NCI-H1105 (cell line): Measurements from ENCODE around the gene CDC42EP5.

Experiments
- DNase-seq: peaks from one replicate; lab custom pipeline; 2025; lab: John Stamatoyannopoulos, UW

CDC42EP5 gene

DNA sequence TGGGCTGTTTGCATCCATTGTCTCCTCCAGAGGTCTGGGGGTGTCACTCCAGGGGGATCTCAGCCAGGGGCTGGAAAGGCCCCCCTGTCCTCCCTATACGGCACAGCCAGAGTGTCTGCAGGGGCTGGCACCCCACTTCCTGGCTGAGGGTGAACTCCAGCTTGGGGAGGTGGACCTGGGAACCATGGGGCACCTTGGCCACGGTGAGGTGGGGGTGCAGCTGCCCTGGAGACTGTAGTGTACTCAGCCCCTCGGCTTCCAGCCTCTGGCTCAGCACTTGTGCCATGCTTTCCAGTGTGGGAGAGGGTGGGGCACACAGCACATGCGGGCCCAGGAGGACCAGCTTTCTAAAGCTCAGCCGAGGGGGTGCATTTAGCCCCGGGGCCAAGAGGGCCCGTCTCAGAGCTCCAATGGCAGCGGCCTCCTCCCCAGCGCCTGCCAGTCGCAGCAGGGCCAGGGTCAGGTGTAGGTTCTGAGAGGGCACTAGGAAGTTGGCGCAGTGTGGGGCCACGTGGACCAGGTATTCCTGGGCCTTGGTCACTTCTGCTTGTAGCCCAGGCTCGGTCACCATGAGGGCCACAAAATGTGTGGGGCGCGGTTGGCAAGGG is 10.9 kb downstream of the CDC42EP5 start:
- DNase-seq, result no peak

DNA sequence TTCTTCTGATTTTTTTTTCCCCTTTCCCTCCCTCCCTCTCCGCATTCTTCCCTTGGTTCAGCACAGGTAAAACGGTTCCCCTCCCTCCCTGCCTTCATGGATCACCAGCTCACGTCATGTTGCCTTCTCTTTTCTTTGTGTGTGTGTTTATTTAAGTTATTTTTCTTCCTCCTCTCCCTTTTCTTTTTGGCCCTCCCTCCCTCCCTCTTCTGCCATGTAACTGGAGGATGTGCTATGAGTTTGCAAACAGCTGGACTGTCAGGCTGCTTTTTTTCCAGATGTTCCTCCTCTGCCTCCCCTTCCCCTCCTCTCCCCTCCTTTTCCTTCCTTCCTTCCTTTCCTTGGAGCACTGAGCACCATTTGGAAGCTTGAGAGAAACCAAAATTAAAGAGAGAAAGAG is 11.5 kb downstream of the CDC42EP5 start:
- no peak for DNase-seq

DNA sequence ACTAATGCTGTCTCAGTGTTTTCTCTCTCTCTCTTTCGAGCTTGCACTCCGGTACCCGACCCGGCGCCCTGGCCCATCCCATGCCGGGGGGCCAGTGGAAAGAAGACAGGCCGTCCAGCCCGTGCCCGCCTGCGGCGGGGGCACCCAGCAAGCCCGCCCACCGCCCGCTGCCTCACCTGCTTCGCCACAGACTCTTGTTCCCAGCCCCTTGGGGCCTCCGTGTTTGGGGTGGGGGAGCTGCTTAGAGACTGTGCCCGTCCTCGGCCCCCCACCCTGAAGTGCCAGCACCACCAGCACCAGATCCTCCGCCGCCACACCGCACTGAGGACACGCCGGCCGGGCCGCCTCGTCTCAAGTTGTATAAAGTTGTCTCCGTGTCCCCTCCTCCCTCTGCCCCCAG is 11.9 kb downstream of the CDC42EP5 start:
- DNase-seq, result no peak

DNA sequence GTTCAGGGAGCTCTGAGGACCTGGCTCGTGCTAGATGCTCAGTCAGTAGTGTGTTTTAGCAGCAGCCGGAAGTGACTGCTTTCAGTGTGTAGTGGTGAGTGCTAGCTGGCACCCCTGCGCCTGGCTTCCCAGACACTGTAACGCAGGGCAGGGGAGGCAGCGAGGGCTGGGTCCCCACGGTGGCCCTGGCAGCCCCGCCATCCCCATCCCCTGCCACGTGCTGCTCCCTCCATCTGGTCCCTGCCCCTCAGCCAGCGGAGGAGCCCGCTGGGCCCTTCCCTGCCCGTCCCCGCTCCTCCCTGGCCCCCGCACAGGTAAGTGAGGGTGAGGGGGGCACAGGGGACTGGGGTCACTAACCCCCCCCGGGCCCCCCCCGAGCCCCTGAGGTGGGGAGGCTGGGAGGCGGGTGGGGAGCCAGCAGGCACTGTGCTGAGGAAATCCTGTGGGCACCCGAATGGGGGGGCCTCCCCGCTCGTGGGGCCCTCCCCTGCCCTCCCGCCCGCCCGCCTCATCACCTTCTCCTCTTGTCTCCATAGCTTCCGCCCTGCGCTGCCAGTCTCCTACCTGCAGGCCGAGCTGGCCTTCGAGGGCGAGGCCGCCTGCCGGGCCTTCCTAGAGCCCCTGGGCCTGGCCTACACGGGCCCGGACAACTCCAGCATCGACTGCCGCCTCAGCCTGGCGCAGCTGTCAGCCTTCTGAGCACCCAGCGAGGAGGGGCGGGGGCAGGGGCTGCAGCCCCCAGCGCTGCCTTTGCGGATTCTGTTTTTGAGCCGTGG is 12.7 kb downstream of the CDC42EP5 start:
- DNase-seq, result no peak

DNA sequence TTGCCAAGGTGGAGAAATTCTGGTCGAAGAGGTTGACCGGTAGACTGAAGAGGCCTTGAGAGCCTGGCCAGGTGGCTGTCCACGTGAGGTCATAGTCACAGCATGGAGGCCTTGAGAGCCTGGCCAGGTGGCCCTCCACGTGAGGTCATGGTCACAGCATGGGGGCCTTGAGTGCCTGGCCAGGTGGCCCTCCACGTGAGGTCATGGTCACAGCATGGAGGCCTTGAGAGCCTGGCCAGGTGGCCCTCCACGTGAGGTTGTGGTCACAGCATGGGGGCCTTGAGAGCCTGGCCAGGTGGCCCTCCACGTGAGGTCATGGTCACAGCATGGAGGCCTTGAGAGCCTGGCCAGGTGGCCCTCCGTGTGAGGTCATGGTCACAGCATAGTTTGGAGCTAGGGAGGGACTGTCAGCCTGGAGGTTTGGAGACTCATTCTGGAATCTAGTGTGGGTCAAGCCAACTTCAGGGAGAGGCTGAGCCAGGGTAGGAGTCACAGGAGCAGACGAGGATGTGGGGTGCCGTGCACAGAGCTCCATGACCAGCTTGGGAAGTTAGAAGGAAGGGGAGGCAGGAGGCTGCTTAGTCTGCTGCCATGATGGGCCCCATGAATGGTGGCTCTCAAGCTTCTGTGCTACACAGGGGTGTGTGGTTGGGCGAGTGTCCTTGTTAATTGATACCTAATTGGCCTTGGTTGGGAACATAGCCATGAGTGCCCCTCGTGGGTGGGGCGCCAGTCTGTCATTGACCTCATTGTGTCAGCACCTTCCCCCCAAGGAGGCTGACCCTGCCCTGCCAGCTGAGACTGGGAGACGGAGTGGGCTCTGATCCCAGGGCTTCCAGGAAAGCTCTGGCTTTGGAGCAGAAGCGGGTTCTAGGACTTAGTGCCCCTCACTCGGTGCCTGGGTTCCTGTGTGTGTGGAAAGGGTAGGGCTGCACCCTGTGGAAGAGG is 13.5 kb downstream of the CDC42EP5 start:
- no peak for DNase-seq

DNA sequence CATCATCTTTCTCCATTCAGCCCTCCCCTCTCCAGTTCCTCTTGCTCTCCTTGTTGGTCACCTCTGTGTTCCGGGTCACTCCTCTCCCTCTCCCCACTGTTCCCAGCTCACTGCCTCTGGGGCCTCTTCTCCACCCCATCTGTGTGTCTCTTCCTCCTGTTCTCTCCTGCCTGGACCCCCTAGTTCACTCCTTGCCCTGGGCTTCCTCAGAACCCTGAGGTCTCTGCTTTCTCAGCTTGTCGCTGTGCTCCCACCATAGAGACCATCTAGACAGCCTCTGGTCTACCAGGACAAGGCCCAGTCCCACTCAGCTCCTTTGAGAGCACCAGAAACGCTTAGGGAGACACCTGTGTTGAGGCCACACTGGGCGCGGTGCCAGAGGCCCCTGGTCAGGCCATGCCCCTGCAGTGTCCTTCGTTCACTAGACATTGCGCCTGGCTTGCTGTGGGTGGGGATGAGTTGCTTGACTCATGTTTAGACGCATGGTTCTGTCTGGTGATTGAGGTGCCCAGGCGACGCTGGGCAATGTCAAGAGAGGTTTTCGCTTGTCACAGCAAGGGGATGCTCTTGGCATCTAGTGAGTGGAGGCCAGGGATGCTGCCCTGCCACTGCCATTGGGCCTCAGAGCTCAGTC is 14.3 kb downstream of the CDC42EP5 start:
- no peak for DNase-seq

DNA sequence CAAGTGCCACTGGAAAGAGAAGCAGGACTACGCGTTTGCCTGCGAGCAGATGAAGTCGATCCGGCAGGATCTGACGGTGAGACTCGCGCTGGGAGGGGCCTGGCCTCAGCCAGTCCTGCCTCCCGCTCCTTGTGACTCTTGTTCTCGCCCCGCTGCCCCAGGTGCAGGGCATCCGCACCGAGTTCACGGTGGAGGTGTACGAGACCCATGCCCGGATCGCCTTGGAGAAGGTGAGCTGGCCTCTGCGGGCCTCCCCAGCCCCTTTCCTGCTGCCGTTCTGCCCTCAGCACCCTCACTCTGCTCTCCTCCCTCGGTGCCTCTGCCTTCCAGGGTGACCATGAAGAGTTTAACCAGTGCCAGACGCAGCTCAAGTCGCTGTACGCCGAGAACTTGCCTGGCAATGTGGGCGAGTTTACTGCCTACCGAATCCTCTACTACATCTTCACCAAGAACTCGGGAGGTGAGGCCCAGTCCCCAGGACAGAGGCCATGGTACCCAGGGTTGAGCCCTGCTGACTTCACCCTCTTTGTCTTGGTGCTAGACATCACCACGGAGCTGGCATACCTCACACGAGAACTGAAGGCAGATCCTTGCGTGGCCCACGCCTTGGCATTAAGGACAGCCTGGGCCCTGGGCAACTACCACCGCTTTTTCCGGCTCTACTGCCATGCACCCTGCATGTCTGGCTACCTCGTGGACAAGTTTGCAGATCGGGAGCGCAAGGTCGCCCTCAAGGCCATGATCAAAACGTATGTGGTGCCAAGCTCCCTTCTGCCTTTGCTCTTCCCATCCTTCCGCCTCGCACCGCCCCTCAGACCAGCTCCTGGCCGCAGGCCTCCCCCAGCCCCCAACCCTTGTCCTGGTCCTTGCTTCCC is 15.1 kb downstream of the CDC42EP5 start:
- DNase-seq, result no peak

DNA sequence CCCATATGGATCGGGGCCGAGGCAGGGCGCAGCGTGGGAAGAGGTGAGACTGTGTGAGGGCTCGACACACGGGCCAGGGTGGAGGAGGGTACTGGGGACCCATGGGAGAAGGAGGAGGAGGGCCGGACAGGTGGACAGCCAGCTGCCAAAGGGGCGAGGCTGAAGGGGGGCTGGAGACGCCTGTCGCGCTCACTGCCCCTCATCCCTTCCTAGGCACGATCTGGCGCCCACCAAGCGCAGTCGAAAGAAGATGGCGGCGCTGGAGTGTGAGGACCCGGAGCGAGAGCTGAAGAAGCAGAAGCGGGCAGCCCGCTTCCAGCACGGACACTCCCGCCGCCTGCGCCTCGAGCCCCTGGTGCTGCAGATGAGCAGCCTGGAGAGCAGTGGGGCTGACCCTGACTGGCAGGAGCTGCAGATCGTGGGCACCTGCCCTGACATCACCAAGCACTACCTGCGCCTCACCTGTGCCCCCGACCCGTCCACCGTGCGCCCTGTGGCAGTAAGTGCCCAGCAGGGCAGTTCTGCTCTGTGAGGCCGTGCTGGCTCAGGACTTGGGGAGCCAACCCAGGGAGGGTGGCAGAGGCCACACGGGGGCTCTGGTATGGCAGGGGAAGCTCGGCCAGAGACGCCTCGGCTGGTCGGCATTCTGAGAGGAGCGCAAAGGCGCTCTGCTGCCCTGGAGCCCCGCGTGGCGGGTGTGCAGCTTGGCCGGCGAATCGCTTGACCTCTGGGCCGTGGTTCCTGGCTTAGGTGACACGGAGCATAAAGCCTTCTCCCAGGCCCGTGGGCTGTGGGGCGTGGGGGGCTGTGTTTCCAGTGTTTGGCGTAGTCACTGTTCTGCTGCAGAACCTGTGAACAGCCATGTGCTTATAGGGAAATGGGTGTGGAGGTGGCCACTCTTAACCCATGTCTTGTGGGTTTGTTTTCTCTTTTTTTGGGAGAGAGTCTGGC is 16.4 kb downstream of the CDC42EP5 start:
- no peak for DNase-seq

DNA sequence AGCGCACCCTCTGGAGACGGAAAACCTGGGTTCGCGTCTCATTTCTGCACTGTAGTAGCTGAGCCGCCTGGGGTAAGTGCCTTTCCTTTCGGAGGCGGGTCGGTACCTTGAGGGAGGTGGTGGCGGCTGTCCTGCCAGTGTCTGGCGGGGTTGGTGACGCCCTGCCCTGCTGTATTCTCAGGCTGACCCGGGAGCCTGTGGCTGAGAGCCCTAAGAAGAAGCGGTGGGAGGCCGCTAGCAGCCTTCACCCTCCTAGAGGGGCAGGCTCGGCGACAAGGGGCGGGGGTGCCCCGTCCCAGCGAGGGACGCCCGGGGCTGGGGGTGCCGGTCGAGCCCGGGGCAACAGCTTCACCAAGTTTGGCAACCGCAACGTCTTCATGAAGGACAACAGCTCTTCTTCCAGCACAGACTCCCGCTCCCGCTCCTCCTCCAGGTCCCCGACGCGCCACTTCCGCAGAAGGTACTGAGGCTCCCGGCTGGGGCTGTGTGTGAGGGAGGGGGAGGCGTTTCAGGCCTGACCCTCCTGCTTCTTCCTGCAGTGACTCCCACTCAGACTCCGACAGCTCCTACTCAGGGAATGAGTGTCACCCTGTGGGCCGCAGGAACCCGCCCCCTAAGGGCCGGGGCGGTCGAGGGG is 17.2 kb downstream of the CDC42EP5 start:
- no peak for DNase-seq

DNA sequence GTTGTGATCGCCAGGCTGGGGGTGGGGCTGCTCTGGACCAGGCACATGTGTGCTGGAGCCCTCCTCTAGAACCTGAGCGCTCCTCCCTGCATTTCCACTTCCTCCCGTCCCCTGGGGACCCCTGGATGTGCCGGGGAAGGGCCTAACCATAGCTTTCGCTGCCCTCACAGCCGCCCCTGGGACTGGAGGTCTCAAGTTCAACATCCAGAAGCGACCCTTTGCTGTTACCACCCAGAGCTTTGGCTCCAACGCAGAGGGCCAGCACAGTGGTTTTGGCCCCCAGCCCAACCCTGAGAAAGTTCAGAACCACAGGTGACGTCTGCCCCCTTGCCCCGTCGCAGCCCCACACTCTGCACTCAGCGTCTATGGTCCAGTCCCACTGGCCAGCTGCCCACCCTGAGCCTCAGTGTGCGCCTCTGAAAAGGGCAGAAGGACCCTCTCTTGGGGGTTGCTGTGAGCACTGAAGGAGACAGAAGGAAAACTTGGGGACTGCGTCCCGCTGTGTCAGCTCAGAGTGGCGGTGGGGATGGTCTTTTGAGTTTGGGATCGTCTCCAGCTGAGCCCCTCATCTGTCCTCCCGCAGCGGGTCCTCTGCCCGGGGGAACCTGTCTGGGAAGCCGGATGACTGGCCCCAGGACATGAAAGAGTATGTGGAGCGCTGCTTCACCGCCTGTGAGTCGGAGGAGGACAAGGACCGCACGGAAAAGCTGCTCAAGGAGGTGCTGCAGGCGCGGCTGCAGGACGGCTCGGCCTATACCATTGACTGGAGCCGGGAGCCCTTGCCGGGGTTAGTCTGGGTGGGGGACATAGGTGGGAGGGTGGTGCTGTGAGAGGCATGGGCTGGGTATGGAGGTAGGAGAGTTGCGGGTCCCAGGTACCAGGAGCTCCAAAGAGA is 18.1 kb downstream of the CDC42EP5 start:
- DNase-seq, result no peak

DNA sequence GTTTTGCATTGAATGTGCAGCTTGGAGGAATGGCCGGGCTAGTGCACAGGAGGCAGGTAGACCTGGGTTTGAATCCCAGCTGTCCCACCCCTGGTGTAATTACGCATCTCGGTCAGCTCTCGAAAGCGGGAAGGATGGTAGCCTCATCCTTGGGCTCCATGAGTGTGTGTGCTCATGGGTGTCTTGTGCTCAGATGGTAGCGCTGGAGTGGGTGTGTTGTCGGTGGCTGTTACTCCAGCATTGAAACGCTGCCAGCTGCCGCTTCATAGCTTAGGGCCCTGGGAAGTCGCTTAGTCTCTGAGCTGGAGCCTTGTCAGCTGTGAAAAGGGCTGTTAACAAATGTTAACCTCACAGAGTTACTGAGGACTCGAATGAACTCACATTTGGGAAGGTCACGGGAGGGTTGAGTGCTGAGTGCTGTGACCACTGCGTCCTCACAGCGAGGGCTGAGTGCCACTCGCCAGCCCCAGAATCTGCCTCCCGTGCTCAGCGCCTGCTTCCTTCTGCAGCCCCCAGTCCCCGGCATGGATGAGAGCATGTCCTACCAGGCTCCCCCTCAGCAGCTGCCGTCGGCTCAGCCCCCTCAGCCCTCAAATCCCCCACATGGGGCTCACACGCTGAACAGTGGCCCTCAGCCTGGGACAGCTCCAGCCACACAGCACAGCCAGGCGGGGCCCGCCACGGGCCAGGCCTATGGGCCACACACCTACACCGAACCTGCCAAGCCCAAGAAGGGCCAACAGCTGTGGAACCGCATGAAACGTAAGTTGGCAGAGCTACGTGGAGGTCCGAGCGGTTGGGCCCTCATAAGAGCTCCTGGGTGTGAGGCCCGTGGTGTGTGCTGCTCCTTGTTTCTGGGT is 18.9 kb downstream of the CDC42EP5 start:
- no peak for DNase-seq

DNA sequence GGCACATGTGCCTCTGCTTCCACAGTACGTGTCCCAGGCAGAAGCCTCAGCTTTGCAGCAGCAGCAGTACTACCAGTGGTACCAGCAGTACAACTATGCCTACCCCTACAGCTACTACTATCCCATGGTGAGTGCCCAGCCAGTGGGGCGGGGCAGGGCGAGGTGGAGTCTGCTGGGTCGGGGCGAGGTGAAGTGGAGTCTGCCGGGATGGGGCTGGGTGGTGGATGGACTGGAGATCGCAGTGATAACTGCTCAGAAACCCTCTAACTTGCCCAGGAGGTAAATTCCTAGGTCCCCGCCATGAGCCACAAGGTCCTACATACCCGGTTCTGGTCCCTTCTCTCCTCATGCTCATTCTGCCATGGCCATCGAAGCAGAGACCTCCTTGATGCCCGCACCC is 20.5 kb downstream of the CDC42EP5 start:
- DNase-seq, result no peak

DNA sequence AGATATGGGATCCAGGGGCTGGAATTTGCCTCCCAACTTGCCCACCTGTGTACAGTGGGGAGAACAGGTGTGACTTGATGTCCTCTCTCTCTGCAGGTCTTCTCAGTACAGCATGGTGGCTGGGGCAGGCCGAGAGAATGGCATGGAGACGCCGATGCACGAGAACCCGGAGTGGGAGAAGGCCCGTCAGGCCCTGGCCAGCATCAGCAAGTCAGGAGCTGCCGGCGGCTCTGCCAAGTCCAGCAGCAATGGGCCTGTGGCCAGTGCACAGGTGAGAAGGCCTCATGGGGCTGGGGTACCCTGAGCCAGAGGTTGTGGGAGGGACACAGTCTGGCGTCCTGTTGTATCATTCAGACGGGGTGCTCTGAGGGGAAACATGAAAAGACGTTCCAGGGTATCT is 21.1 kb downstream of the CDC42EP5 start:
- no peak for DNase-seq

DNA sequence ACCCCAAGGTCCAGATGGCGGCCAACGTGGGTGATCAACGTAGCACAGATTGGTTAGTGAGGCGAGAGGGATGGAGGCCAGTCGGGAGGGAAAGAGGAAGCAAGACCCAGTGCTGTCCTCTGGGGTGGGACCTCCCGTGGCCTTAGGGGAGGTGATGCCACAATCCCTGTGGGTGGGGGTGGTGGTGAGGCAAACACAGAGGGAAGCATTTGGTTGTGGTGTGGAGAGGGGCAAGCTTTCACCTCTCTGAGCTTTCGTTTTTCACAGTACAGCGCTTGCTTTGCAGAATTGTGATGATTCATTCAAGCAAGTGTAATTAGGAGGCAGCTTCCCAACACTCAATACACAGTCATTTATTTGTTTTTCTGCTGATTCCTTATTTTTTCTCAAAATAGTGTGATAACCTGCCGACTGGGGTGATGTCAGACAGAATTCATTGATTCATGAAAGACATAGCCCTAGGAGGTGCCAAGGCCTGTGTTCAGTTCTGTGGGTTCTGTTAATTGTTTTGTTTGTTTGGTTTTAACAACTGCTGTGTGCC is 21.7 kb downstream of the CDC42EP5 start:
- DNase-seq, result no peak

DNA sequence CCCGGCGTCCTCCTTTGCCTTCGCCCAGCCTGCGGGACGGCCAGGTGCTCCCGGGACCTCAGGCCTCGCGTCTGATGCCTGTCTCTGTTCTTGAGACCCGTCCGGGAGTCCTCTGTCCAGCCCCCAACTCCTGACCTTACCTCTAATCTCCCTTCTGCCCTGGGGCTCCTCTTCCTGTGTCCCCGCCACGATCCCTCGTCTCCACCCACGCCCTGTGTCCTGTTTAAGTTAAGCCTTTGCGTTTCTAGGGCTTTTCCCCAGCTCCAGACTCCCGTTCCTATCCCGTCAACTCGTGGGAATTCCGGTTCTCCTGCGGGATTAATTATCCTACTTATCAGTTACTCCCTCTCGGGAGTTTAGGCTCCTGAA is 23.4 kb downstream of the CDC42EP5 start:
- no peak for DNase-seq

DNA sequence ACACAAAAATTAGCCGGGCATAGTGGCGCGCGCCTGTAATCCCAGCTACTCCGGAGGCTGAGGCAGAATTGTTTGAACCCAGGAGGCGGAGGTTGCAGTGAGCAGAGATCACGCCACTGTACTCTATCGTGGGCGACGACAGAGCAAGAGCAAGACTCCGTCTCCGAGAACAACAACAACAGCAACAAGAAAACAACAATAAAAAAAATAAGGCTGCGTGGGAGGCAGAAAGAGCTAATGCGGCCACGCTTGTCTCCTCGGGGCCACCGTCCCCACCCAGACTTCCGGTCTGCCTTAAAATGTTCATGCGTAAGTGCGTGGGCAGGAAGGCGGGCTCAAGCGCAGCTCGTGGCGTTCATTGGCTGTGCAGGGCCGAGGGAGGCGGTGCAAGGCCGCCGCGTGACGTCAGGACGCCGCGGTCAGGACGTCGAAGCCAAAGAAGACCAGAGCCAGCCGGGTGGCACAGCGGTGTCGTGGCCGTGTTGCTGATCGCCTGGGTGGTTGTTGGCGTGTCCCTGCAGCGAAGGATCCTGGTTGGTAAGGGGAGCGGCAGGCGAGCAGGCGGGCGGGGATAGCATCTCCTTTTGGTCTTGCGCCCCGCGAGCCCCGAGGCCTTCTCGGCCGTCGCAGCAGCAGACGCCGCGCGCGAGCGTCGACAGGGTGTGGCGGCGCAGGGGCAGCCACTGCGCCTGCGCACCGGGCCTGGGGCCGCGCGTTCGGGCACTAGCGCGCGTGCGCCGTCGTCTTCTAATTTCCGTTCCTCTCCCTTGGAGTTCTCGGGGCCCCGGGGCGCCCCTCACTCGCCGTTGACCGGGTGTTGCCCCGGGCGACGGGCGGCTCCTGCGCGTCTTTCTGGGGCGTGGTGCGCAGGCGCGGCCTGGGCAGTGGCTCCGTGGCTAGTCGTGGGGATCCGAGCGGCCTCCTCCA is 24.1 kb downstream of the CDC42EP5 start, which contains the start of gene LENG8:
TSS of gene LENG8 (plus strand) at position 426 of the 927 bp plus-strand sequence. CDS start 2,146 bp downstream, outside the sequence.
- peak; percentile 94 for DNase-seq
